ENCODE data around the gene TPP1. TPM values are rescaled to one million over a fixed set of nuclear protein-coding genes. Genes with fewer than 3 reads are reported as not detected.

TPP1 gene
- polyA plus RNA-seq, 1 donor (not counting 4 experiments of a cell fraction or from before 2014, with no cell fraction given): 55.3 TPM

DNA sequence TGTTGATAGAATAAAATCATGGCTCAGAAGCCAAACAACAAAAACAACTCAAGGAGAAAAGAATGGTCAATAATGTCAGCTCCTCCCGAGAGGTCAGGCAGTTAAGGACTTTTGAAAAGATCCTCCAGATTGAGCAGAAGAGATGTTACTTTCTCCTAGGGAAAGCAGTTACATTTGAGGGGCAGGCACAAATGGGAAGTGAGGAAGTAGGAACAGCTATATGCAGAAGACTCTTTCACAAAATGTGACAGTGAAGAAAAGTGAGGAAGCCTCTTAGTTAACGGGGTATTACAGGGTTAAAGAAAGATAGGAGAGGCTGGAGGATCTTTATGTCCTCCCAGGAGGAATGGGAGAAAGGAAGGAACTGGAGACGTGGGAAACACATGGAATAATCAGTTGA, 33.0 kb upstream of the TPP1 start:
- DNase-seq (ENCODE audit: low read depth, low spot score) (no peak), FAIRE-seq (no peak)
- Histone ChIP-seq H3K9ac (ENCODE audit: control insufficient read depth, extremely low read depth, insufficient read depth, low read length) (no peak overlapping the region), H3K27ac (ENCODE audit: control insufficient read depth, insufficient read depth, low read length) (no peak overlapping the region), H3K4me3 (ENCODE audit: control insufficient read depth in 2 of 3, extremely low read depth in 1 of 3, insufficient read depth in 2 of 3, low read depth in 1 of 3, low read length in 3 of 3) (no peak overlapping the region), H4K20me1 (ENCODE audit: control insufficient read depth, extremely low read depth, insufficient read depth, low read length) (no peaks in the 10 kb centered on the region), H3K9me3 (ENCODE audit: control insufficient read depth, low read depth, low read length) (no peaks in the 10 kb centered on the region), H2AFZ (ENCODE audit: control insufficient read depth, low read length) (no peak overlapping the region), H3K9me1 (ENCODE audit: control insufficient read depth, extremely low read depth, insufficient read depth, low read length) (no peaks in the 10 kb centered on the region), H3K4me1 (ENCODE audit: control insufficient read depth, extremely low read depth, insufficient read depth, low read length) (no peaks in the 10 kb centered on the region), H3K4me2 (ENCODE audit: control insufficient read depth, extremely low read depth, insufficient read depth, low read depth, low read length) (no peak overlapping the region), H3K36me3 (ENCODE audit: control insufficient read depth in 2 of 2, extremely low read depth in 1 of 2, insufficient read depth in 2 of 2, low read length in 2 of 2) (no peaks in the 10 kb centered on the region), H3K27me3 (ENCODE audit: control insufficient read depth, extremely low read depth, insufficient read depth, low read length) (peaks cover 60% of the 10 kb centered on the region), H3K79me2 (ENCODE audit: control insufficient read depth, insufficient read depth, low read length) (no peaks in the 10 kb centered on the region)
- dilution Hi-C loops (cut with MboI; ENCODE audit: extremely low pct_ligation_motif_present, low sequenced_read_pairs): no loop called here
- TF ChIP-seq, protein P1, sequence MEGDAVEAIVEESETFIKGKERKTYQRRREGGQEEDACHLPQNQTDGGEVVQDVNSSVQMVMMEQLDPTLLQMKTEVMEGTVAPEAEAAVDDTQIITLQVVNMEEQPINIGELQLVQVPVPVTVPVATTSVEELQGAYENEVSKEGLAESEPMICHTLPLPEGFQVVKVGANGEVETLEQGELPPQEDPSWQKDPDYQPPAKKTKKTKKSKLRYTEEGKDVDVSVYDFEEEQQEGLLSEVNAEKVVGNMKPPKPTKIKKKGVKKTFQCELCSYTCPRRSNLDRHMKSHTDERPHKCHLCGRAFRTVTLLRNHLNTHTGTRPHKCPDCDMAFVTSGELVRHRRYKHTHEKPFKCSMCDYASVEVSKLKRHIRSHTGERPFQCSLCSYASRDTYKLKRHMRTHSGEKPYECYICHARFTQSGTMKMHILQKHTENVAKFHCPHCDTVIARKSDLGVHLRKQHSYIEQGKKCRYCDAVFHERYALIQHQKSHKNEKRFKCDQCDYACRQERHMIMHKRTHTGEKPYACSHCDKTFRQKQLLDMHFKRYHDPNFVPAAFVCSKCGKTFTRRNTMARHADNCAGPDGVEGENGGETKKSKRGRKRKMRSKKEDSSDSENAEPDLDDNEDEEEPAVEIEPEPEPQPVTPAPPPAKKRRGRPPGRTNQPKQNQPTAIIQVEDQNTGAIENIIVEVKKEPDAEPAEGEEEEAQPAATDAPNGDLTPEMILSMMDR (optimal IDR thresholded peaks at IDR 0.05 in 1 of 3, IDR thresholded peaks at IDR 0.05 in 1 of 3, conservative IDR thresholded peaks at IDR 0.05 in 1 of 3; ENCODE audit: extremely low read depth in 1 of 3, insufficient read depth in 2 of 3, low read length in 3 of 3): no peak
- no peak for TF ChIP-seq EZH2 (IDR thresholded peaks at IDR 0.05; ENCODE audit: low read length)

DNA sequence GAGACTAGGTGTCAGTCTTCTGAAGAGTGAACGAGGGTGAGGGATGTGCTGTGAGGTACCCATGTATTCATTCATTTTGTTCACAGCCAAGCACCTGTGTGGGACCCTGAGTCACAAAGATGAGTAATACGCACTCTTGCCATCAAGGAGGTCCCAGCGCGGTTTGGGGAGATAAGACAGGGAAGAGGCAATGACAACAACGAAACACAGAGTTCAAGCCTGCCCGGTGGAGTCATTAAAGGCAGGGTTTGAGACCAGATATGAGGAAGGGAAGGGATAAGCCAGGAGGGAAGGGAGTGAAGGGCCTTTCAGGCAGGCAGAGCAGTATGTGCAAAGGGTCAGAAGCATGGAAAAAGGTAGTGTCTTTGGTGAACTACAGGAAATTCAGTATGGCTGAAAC, 31.8 kb upstream of the TPP1 start:
- Histone ChIP-seq H4K20me1 (ENCODE audit: control insufficient read depth, extremely low read depth, insufficient read depth, low read length) (no peaks in the 10 kb centered on the region), H3K9me1 (ENCODE audit: control insufficient read depth, extremely low read depth, insufficient read depth, low read length) (no peaks in the 10 kb centered on the region), H3K4me1 (ENCODE audit: control insufficient read depth, extremely low read depth, insufficient read depth, low read length) (no peaks in the 10 kb centered on the region), H3K27ac (ENCODE audit: control insufficient read depth, insufficient read depth, low read length) (no peak overlapping the region), H3K9ac (ENCODE audit: control insufficient read depth, extremely low read depth, insufficient read depth, low read length) (no peak overlapping the region), H3K79me2 (ENCODE audit: control insufficient read depth, insufficient read depth, low read length) (no peaks in the 10 kb centered on the region), H3K36me3 (ENCODE audit: control insufficient read depth in 2 of 2, extremely low read depth in 1 of 2, insufficient read depth in 2 of 2, low read length in 2 of 2) (no peaks in the 10 kb centered on the region), H3K9me3 (ENCODE audit: control insufficient read depth, low read depth, low read length) (no peaks in the 10 kb centered on the region), H3K4me2 (ENCODE audit: control insufficient read depth, extremely low read depth, insufficient read depth, low read depth, low read length) (no peak overlapping the region), H3K4me3 (ENCODE audit: control insufficient read depth in 2 of 3, extremely low read depth in 1 of 3, insufficient read depth in 2 of 3, low read depth in 1 of 3, low read length in 3 of 3) (no peak overlapping the region), H2AFZ (ENCODE audit: control insufficient read depth, low read length) (no peak overlapping the region), H3K27me3 (ENCODE audit: control insufficient read depth, extremely low read depth, insufficient read depth, low read length) (peaks cover 48% of the 10 kb centered on the region)
- TF ChIP-seq, protein P1 (optimal IDR thresholded peaks at IDR 0.05 in 1 of 3, IDR thresholded peaks at IDR 0.05 in 1 of 3, conservative IDR thresholded peaks at IDR 0.05 in 1 of 3; ENCODE audit: extremely low read depth in 1 of 3, insufficient read depth in 2 of 3, low read length in 3 of 3): no peak
- no peak for TF ChIP-seq EZH2 (IDR thresholded peaks at IDR 0.05; ENCODE audit: low read length)
- dilution Hi-C loops (cut with MboI; ENCODE audit: extremely low pct_ligation_motif_present, low sequenced_read_pairs): no loop called here
- DNase-seq (ENCODE audit: low read depth, low spot score) (no peak), FAIRE-seq (no peak)

All from keratinocyte (primary cell).